Endothelial cell of umbilical vein (primary cell): ENCODE measurements around the gene PRKAG2. TPM values are rescaled to one million over a fixed set of nuclear protein-coding genes. Genes with fewer than 3 reads are reported as not detected.

ENCODE experiments used
- Bru-seq: library from RNA; stranded (reverse); fragments of 400-500 nt; gene quantifications from one replicate; lab custom pipeline; 2021; lab: Mats Ljungman, UMichigan
- BruChase-seq, 2 experiments: library from RNA; stranded (reverse); fragments of 400-500 nt; gene quantifications; one replicate each; lab custom pipeline; 2021; lab: Mats Ljungman, UMichigan
- BruUV-seq: library from RNA; stranded (reverse); fragments of 400-500 nt; replicated peaks from 2 replicates; lab custom pipeline; 2021; lab: Mats Ljungman, UMichigan
- CTCF ChIA-PET: fragments of 300-600, 350-600 bp; sonication (Branson Sonifier 250); formaldehyde crosslinking; loops from one replicate; lab custom pipeline; 2021; ENCODE audit warnings: antibody characterized with exemption, inconsistent platforms; lab: Charles Lee
- POLR2A ChIA-PET: fragments of 300-600, 350-600 bp; sonication (Branson Sonifier 250); formaldehyde crosslinking; loops from one replicate; lab custom pipeline; 2021; ENCODE audit warnings: antibody characterized with exemption, inconsistent platforms; lab: Charles Lee
- DNase-seq: peaks from one replicate; pipeline ENCODE4 v3.0.0-alpha.2; 2011; ENCODE audit warnings: low read depth, low spot score
- FAIRE-seq: peaks from 2 replicates; lab custom pipeline; 2011; peaks lifted over from hg19 to GRCh38; lab: Jason Lieb, UNC
- H2AFZ ChIP-seq: 2 replicates; pipeline ENCODE4 v1.6.0; 2012; ENCODE audit warnings: low read depth, low read length, control low read depth, inconsistent platforms
- H3K27ac ChIP-seq: 2 replicates; pipeline ENCODE4 v1.5.1; 2011; ENCODE audit warnings: low read depth, mild to moderate bottlenecking, control low read depth, low read length, moderate library complexity; ENCODE audit not compliant: insufficient read depth
- H3K27me3 ChIP-seq, 2 experiments: 2 replicates each; pipeline versions ENCODE4 v1.6.0 to v1.6.1; 2011; ENCODE audit warnings: low read length in 2 of 2, mixed read lengths in 1 of 2; ENCODE audit not compliant: control insufficient read depth in 2 of 2, insufficient read depth in 2 of 2
- H3K36me3 ChIP-seq, 2 experiments: 2 replicates in 1 of 2; 3 replicates in 1 of 2; pipeline ENCODE4 v1.5.1; 2011; ENCODE audit warnings: low read length in 2 of 2, mild to moderate bottlenecking in 1 of 2, moderate library complexity in 1 of 2; ENCODE audit not compliant: control insufficient read depth in 2 of 2, insufficient read depth in 2 of 2; ENCODE audit errors: extremely low read depth in 1 of 2
- H3K4me1 ChIP-seq: 3 replicates; pipeline ENCODE4 v1.5.1; 2011; ENCODE audit warnings: mild to moderate bottlenecking, low read length; ENCODE audit not compliant: control insufficient read depth, insufficient read depth; ENCODE audit errors: extremely low read depth
- H3K4me2 ChIP-seq: 2 replicates; pipeline ENCODE4 v1.6.1; 2011; ENCODE audit warnings: low read length, control low read depth, mixed read lengths; ENCODE audit not compliant: insufficient read depth
- H3K4me3 ChIP-seq, 3 experiments: fragments of 200-600 bp in 1 of 3; sonication (generic), shearing (Covaris generic) in 1 of 3; replicated peaks in 1 of 3; 2 replicates each; pipeline ENCODE4 v1.5.1; 2011 to 2016; ENCODE audit warnings: control low read depth in 3 of 3, low read length in 3 of 3, mild to moderate bottlenecking in 2 of 3, inconsistent platforms in 1 of 3, low read depth in 1 of 3, moderate library complexity in 1 of 3; ENCODE audit not compliant: insufficient read depth in 1 of 3
- H3K79me2 ChIP-seq: 2 replicates; pipeline ENCODE4 v1.6.0; 2012; ENCODE audit warnings: low read length, inconsistent platforms; ENCODE audit not compliant: control insufficient read depth, insufficient read depth
- H3K9ac ChIP-seq: replicated peaks from 2 replicates; pipeline ENCODE3; 2011; ENCODE audit warnings: low read length, control low read depth; ENCODE audit not compliant: insufficient read depth; ENCODE audit errors: extremely low read depth
- H3K9me1 ChIP-seq: replicated peaks from 3 replicates; pipeline ENCODE4 v1.6.0; 2011; ENCODE audit warnings: mild to moderate bottlenecking, low read length; ENCODE audit not compliant: control insufficient read depth, insufficient read depth; ENCODE audit errors: extremely low read depth
- H3K9me3 ChIP-seq: replicated peaks from 2 replicates; pipeline ENCODE4 v1.5.1; 2012; ENCODE audit warnings: low read length, inconsistent platforms; ENCODE audit not compliant: control insufficient read depth, insufficient read depth
- H4K20me1 ChIP-seq: replicated peaks from 2 replicates; pipeline ENCODE3; 2011; ENCODE audit warnings: mild to moderate bottlenecking, low read length; ENCODE audit not compliant: control insufficient read depth, insufficient read depth; ENCODE audit errors: extremely low read depth
- CTCF ChIP-seq, 2 donors: IDR thresholded peaks; 1 replicate in 1 of 2; 2 replicates in 1 of 2; pipeline ENCODE4 v1.5.1; 2011; ENCODE audit warnings: low read length in 2 of 2, mild to moderate bottlenecking in 2 of 2, moderate library complexity in 2 of 2, control low read depth in 1 of 2, inconsistent platforms in 1 of 2, low read depth in 1 of 2; ENCODE audit not compliant: insufficient read depth in 1 of 2; ENCODE audit errors: extremely low read depth in 1 of 2
- EZH2 ChIP-seq: IDR thresholded peaks from 2 replicates; pipeline ENCODE4 v1.6.1; 2012; ENCODE audit warnings: borderline replicate concordance, low read depth, mild to moderate bottlenecking, moderate library complexity, low read length, inconsistent platforms; ENCODE audit not compliant: severe bottlenecking
- FOS ChIP-seq: IDR thresholded peaks from 2 replicates; pipeline ENCODE4 v1.6.1; 2011; ENCODE audit warnings: mild to moderate bottlenecking, low read length, moderate library complexity, borderline replicate concordance; ENCODE audit not compliant: insufficient read depth
- GATA2 ChIP-seq: IDR thresholded peaks from 2 replicates; pipeline ENCODE4 v1.7.0; 2011; ENCODE audit warnings: low read depth, mild to moderate bottlenecking, moderate library complexity, mixed read lengths, low read length; ENCODE audit not compliant: insufficient read length, insufficient read depth
- MAX ChIP-seq: IDR thresholded peaks from 2 replicates; pipeline ENCODE4 v1.6.1; 2011; ENCODE audit not compliant: insufficient read depth, insufficient read length
- MYC ChIP-seq: IDR thresholded peaks from one replicate; pipeline ENCODE4 v1.6.1; 2011; ENCODE audit warnings: mild to moderate bottlenecking, low read depth, low read length
- POLR2A ChIP-seq: IDR thresholded peaks from 2 replicates; pipeline ENCODE4 v1.6.1; 2012; ENCODE audit warnings: low read depth, mild to moderate bottlenecking, control low read depth, low read length
- POLR2AphosphoS5 ChIP-seq: IDR thresholded peaks from 2 replicates; pipeline ENCODE4 v1.6.1; 2012; ENCODE audit warnings: low read depth, mild to moderate bottlenecking, control low read depth, low read length, moderate library complexity; ENCODE audit not compliant: insufficient read depth
- dilution Hi-C: fragments of 300-500 bp; cut with MboI; formaldehyde crosslinking; loops from one replicate; pipeline ENCODE4 v1.15.0; 2019; ENCODE audit warnings: low sequenced_read_pairs; ENCODE audit not compliant: extremely low pct_ligation_motif_present
- intact Hi-C: fragments of 100-400 bp; cut with micrococcal nuclease; formaldehyde crosslinking; loops from one replicate; pipeline ENCODE4 v1.10.0; 2022
- long read RNA-seq: library from polyadenylated mRNA; stranded (forward); transcript quantifications from one replicate; pipeline ENCODE4 v2.0.0, GENCODE V29; 2021
- polyA minus RNA-seq, 3 experiments: library from RNA; depleted of rRNA, polyadenylated mRNA; stranded (reverse); fragments of >200 nt; gene quantifications; 1 replicate in 1 of 3; 2 replicates in 2 of 3; pipeline ENCODE4 v1.2.3, GENCODE V29; 2011
- polyA plus RNA-seq, 4 experiments: library from polyadenylated mRNA; depleted of rRNA in 3 of 4; stranded (reverse) in 3 of 4; unstranded in 1 of 4; fragments of >200 nt; gene quantifications; 2 replicates each; pipeline versions ENCODE4 v1.2.1 to v1.2.3, GENCODE V29; 2011 to 2012; ENCODE audit warnings: missing spikeins in 1 of 4
- total RNA-seq: library from RNA; stranded (reverse); gene quantifications from 2 replicates; pipeline ENCODE4 v1.2.3, GENCODE V29; 2021

PRKAG2 gene
- total RNA-seq = 45.1 and 51.5 TPM in 2 replicates
- polyA plus RNA-seq = 17.0 and 19.3 TPM in 2 replicates
- 21.6 and 26.4 TPM in 2 replicates for polyA plus RNA-seq (2011; cell fraction: cytosol; rRNA removed)
- 34.8 and 48.5 TPM in 2 replicates for polyA plus RNA-seq (2011; cell fraction: nucleus; rRNA removed)
- polyA plus RNA-seq (2012) = 25.4 and 32.6 TPM in 2 replicates
- polyA minus RNA-seq = 20.3 and 29.0 TPM in 2 replicates
- not detected for polyA minus RNA-seq (2011; cell fraction: cytosol; rRNA and poly(A)+ RNA removed)
- 18.6 and 21.3 TPM in 2 replicates for polyA minus RNA-seq (2011; cell fraction: nucleus; rRNA and poly(A)+ RNA removed)
- Bru-seq, nascent RNA = percentile 54 among the genes with signal in this experiment
- BruChase-seq, experiment 1, labeled RNA remaining after a 6-hour chase = percentile 50 among the genes with signal in this experiment
- BruChase-seq, experiment 2, labeled RNA remaining after a 2-hour chase = percentile 53 among the genes with signal in this experiment
- long read RNA-seq, transcript PRKAG2-203 (12 exons, 2,318 nt) = major isoform, 57 of 88 reads
- long read RNA-seq, partial matches to known transcripts = 4 of 88 reads
- long read RNA-seq, other reads (novel, unspliced or antisense) = 27 of 88 reads

- no peaks in the 10 kb centered on the region for H3K9me3 ChIP-seq
- H3K9me1 ChIP-seq = no peaks in the 10 kb centered on the region
- TF ChIP-seq GATA2 (no peak), EZH2 (peak; percentile 57)
- no TSS peak for BruUV-seq
- peaks cover 11% of the 10 kb centered on the region for H3K4me1 ChIP-seq
- H3K27me3 ChIP-seq = peaks cover 27 to 37% of the 10 kb centered on the region in 2 experiments
- H3K27ac ChIP-seq = no peak within 1 kb of the TSS
- no peaks in the 10 kb centered on the region for H3K79me2 ChIP-seq
- peak within 1 kb of the TSS; percentile 41 to 69 (median 48) for H3K4me3 ChIP-seq
- H4K20me1 ChIP-seq = no peaks in the 10 kb centered on the region
- intact Hi-C loops (loop anchor here (5.0 kb wide), 2 partner anchors 150 to 270 kb away; partner anchors contain the start of gene GALNT11), dilution Hi-C loops (no loop called here)
- H3K9ac ChIP-seq = no peak within 1 kb of the TSS
- DNase-seq = peak; percentile 40
- H3K36me3 ChIP-seq = no peaks in the 10 kb centered on the region
- H2AFZ ChIP-seq = peak within 1 kb of the TSS; percentile 29
- H3K4me2 ChIP-seq = peak within 1 kb of the TSS; percentile 41
- POLR2A ChIA-PET = no interaction called here
- CTCF ChIA-PET = no interaction called here
- FAIRE-seq = no peak
Measured at GRCh38 chr7:151876899-151877777, at the start of gene PRKAG2. TSS of gene PRKAG2 (minus strand) at chr7:151877115. CDS start at chr7:151876620, 495 bp downstream.

- H4K20me1 ChIP-seq = no peaks in the 10 kb centered on the region
- H3K4me3 ChIP-seq = no peak overlapping the region
- no peaks in the 10 kb centered on the region for H3K79me2 ChIP-seq
- intact Hi-C loops = no loop called here
- dilution Hi-C loops = no loop called here
- ChIA-PET POLR2A (no interaction called here), CTCF (no interaction called here)
- no peak for TF ChIP-seq CTCF (IDR thresholded peaks at IDR 0.05; ENCODE audit: extremely low read depth in 1 of 2, insufficient read depth in 1 of 2, low read depth in 1 of 2, low read length in 2 of 2)
- TF ChIP-seq GATA2 = no peak
- TF ChIP-seq MAX = no peak
- TF ChIP-seq EZH2 = no peak
- TF ChIP-seq POLR2AphosphoS5 = no peak
- no peak for TF ChIP-seq POLR2A
- no peak for TF ChIP-seq FOS
- no peak for TF ChIP-seq MYC
- H3K9me3 ChIP-seq = no peaks in the 10 kb centered on the region
- no peak overlapping the region for H3K9ac ChIP-seq
- no peak overlapping the region for H3K4me2 ChIP-seq
- BruUV-seq = no TSS peak
- H3K27me3 ChIP-seq = no peaks in the 10 kb centered on the region
- DNase-seq = no peak
- no peaks in the 10 kb centered on the region for H3K4me1 ChIP-seq
- H3K36me3 ChIP-seq = no peaks in the 10 kb centered on the region
- H2AFZ ChIP-seq = no peak overlapping the region
- H3K9me1 ChIP-seq = no peaks in the 10 kb centered on the region
- no peak for FAIRE-seq
- H3K27ac ChIP-seq = no peak overlapping the region
Measured at GRCh38 chr7:151926336-151926712, 49.4 kb upstream of the PRKAG2 start.
